Common myeloid progenitor, CD34-positive (primary cell): Measurements from ENCODE around the gene MAP2K3.

Experiments
- CTCF ChIA-PET: fragments of 350-600 bp; sonication (Branson Sonifier 250); formaldehyde crosslinking; loops from one replicate; lab custom pipeline; 2021; ENCODE audit warnings: antibody characterized with exemption; lab: Charles Lee
- POLR2A ChIA-PET: fragments of 350-600 bp; sonication (Branson Sonifier 250); formaldehyde crosslinking; loops from one replicate; lab custom pipeline; 2021; ENCODE audit warnings: antibody characterized with exemption; lab: Charles Lee
- DNase-seq, 3 donors: peaks; one replicate each; pipeline versions ENCODE4 v3.0.0 to v3.0.0-alpha.2; 2013
- H3K27ac ChIP-seq, 2 experiments: 1 replicate in 1 of 2; 2 replicates in 1 of 2; pipeline ENCODE4 v1.7.0; 2013; ENCODE audit warnings: inconsistent platforms in 2 of 2, low read length in 2 of 2, mild to moderate bottlenecking in 2 of 2, low read depth in 1 of 2, moderate library complexity in 1 of 2; ENCODE audit not compliant: severe bottlenecking in 2 of 2, insufficient read depth in 1 of 2, poor library complexity in 1 of 2
- H3K27me3 ChIP-seq, 5 experiments: replicated peaks in 2 of 5; 1 replicate in 3 of 5; 2 replicates in 2 of 5; pipeline versions ENCODE4 v1.6.1 to v1.7.0; 2013; ENCODE audit warnings: low read length in 4 of 5, mild to moderate bottlenecking in 2 of 5, moderate library complexity in 2 of 5, inconsistent platforms in 1 of 5; ENCODE audit not compliant: insufficient read depth in 5 of 5, control insufficient read depth in 4 of 5
- H3K36me3 ChIP-seq, 4 experiments: 1 replicate in 2 of 4; 2 replicates in 2 of 4; pipeline versions ENCODE4 v1.6.1 to v1.7.0; 2013; ENCODE audit warnings: low read length in 3 of 4, control low read depth in 1 of 4, mild to moderate bottlenecking in 1 of 4; ENCODE audit not compliant: control insufficient read depth in 4 of 4, insufficient read depth in 4 of 4
- H3K4me1 ChIP-seq, 4 experiments: 1 replicate in 3 of 4; 2 replicates in 1 of 4; pipeline versions ENCODE4 v1.6.1 to v1.7.1; 2013; ENCODE audit warnings: low read length in 3 of 4, mild to moderate bottlenecking in 3 of 4, control low read depth in 1 of 4, inconsistent platforms in 1 of 4, moderate library complexity in 1 of 4; ENCODE audit not compliant: control insufficient read depth in 4 of 4, insufficient read depth in 4 of 4; ENCODE audit errors: control extremely low read depth in 1 of 4
- H3K4me3 ChIP-seq, 7 experiments: 1 replicate in 4 of 7; 2 replicates in 3 of 7; pipeline versions ENCODE4 v1.5.1 to v1.7.0; 2013; ENCODE audit warnings: mild to moderate bottlenecking in 7 of 7, low read length in 6 of 7, moderate library complexity in 6 of 7, inconsistent platforms in 2 of 7, low read depth in 2 of 7, control low read depth in 1 of 7; ENCODE audit not compliant: insufficient read depth in 4 of 7, control insufficient read depth in 1 of 7; ENCODE audit errors: extremely low read depth in 1 of 7
- H3K9me3 ChIP-seq, 5 experiments: 1 replicate in 4 of 5; 2 replicates in 1 of 5; pipeline versions ENCODE4 v1.6.1 to v1.7.1; 2013; ENCODE audit warnings: low read length in 4 of 5, mild to moderate bottlenecking in 2 of 5, inconsistent platforms in 1 of 5, low read depth in 1 of 5, moderate library complexity in 1 of 5; ENCODE audit not compliant: control insufficient read depth in 4 of 5, insufficient read depth in 2 of 5; ENCODE audit errors: control extremely low read depth in 1 of 5
- WGBS: methylation state at CpG from one replicate; pipeline ENCODE4 v1.1.5; 2013; ENCODE audit not compliant: insufficient coverage; 5-methylcytosine and 5-hydroxymethylcytosine counted together

Gene MAP2K3

DNA sequence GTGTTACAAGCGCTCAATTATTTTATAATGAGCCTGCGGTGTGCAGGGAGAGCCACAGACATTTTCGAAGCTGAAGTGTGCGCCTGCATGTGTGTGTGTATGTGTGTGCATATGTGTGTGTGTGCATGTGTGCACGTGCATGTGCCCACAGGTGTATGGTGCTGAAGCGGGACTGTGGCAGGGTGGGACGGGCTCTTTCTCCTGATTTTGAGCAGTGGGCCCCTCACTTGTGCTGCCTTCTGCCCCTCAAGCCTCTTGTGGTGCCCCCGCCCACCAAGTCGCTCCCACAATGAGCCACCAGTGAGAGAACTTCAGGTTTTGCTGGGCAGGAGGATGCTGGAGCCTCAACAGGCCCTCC is 75.0 kb downstream of the MAP2K3 start:
- Histone ChIP-seq H3K36me3 (no peaks in the 10 kb centered on the region), H3K4me1 (peaks cover 0 to 19% (median 14%) of the 10 kb centered on the region in 4 experiments), H3K9me3 (no peaks in the 10 kb centered on the region), H3K27me3 (no peaks in the 10 kb centered on the region), H3K4me3 (no peak overlapping the region), H3K27ac (no peak overlapping the region)
- DNase-seq = no peak
- WGBS = 94% methylated on average over 4 of the region's 9 CpGs
- POLR2A ChIA-PET = no interaction called here
- CTCF ChIA-PET = no interaction called here

DNA sequence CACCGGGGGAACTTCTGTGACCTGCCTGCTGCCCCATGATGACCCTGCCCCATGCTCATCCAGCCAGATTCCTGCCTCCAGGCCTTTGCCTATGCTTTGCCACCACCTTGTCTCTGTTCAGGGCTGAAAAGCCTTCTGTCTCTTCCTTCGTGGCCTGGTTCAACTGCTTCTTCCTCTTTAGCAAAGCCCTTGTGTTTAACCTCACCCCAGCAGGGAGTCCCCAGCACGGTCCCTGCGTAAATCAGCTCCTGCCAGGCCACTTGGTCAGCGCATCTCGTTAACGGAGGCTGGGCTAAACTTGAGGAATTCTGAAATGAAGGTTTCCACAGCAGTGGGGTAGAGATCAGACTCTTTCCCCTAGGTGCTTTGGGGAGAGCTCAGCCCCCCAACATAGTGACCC is 75.5 kb downstream of the MAP2K3 start:
- peaks cover 0 to 2% (median 0%) of the 10 kb centered on the region in 4 experiments for H3K36me3 ChIP-seq
- no peak overlapping the region for H3K4me3 ChIP-seq
- peak in 2 of 3 donors; percentile 13 to 42 for DNase-seq
- H3K27me3 ChIP-seq = no peaks in the 10 kb centered on the region
- no peaks in the 10 kb centered on the region for H3K9me3 ChIP-seq
- WGBS = 21% methylated on average over 7 of the region's 7 CpGs
- CTCF ChIA-PET = interaction anchor here (0.6 kb wide), 1 partner anchor 80 kb away, joined by 4 read pairs; no protein-coding TSS in a partner anchor
- POLR2A ChIA-PET = no interaction called here
- H3K27ac ChIP-seq = no peak overlapping the region
- H3K4me1 ChIP-seq = peaks cover 0 to 13% (median 12%) of the 10 kb centered on the region in 4 experiments

DNA sequence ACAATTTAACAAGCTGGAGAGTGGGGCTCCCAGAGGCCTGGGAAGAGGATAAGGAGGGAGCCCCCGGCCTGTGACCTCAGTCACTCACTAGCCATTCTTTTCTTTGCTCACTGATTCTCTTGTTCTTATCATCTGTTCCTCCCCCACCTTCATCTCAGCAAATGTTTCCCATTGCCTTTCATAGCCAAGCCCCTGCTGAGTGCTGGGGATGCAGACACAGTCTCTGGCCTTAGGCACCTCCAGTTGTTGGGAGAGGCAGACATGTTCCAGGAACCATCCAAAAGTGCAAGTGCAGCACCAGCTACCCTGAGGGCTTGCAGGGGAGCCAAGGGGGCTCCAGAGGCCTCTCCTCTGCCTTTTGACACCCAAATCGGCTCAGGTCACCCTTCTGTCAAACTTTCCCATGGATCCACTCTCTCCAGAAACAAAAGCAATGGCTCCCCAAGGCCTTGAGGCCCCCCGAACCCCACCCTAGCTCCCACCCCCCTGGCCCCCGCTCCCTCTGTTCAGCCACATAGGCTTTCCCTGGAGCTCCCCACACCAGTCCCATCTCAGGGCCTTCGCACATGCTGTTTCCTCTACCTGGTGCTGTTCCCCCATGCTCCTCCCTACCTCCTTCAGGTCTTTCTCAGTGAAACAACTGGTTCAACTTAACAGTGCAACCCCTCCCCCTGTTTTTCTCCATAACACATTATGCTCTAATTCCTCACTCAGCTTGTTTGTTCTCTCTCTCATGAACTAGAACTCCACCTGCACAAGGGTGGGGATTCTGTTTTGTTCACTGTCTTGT is 76.7 kb downstream of the MAP2K3 start:
- POLR2A ChIA-PET = no interaction called here
- CTCF ChIA-PET = interaction anchor here (0.6 kb wide), 1 partner anchor 12 kb away, joined by 3 read pairs; no protein-coding TSS in a partner anchor

DNA sequence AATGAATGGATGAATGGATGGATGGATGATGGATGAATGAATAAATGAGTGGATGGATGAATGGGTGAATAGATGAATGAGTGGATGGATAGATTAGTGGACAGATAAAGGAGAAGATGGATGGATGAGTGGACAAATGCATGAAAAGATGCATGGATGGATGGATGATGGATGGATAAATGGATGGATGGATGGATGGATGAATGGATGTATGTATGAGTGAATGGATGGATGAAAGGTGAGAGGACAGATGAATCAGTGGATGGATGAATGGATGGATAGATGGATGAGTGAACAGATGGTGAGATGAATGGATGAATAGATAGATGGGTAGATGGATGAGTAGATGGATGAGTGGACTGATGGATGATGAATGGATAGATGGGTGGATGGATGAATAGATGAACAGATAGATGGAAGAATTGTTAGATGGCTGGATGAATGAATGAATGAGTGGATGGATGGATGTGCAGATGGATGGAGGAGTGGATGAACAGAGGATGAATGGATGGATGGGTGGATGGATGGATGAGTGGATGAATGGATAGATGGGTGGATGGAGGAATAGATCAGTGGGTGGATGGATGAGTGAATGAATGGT is 77.9 kb downstream of the MAP2K3 start:
- Histone ChIP-seq H3K36me3 (peaks cover 0 to 2% (median 0%) of the 10 kb centered on the region in 4 experiments), H3K4me3 (no peak overlapping the region), H3K9me3 (no peaks in the 10 kb centered on the region), H3K4me1 (peaks cover 0 to 13% (median 11%) of the 10 kb centered on the region in 4 experiments), H3K27ac (no peak overlapping the region), H3K27me3 (no peaks in the 10 kb centered on the region)
- ChIA-PET CTCF (no interaction called here), POLR2A (no interaction called here)
- no peak for DNase-seq

More for the DNA sequence above, 76.7 kb downstream of the MAP2K3 start:
- no peaks in the 10 kb centered on the region for H3K27me3 ChIP-seq
- no peak overlapping the region for H3K4me3 ChIP-seq
- H3K27ac ChIP-seq = no peak overlapping the region
- no peaks in the 10 kb centered on the region for H3K9me3 ChIP-seq
- peaks cover 0 to 13% (median 11%) of the 10 kb centered on the region in 4 experiments for H3K4me1 ChIP-seq
- WGBS = 76% methylated on average over 3 of the region's 5 CpGs
- DNase-seq = no peak
- peaks cover 0 to 2% (median 0%) of the 10 kb centered on the region in 4 experiments for H3K36me3 ChIP-seq

DNA sequence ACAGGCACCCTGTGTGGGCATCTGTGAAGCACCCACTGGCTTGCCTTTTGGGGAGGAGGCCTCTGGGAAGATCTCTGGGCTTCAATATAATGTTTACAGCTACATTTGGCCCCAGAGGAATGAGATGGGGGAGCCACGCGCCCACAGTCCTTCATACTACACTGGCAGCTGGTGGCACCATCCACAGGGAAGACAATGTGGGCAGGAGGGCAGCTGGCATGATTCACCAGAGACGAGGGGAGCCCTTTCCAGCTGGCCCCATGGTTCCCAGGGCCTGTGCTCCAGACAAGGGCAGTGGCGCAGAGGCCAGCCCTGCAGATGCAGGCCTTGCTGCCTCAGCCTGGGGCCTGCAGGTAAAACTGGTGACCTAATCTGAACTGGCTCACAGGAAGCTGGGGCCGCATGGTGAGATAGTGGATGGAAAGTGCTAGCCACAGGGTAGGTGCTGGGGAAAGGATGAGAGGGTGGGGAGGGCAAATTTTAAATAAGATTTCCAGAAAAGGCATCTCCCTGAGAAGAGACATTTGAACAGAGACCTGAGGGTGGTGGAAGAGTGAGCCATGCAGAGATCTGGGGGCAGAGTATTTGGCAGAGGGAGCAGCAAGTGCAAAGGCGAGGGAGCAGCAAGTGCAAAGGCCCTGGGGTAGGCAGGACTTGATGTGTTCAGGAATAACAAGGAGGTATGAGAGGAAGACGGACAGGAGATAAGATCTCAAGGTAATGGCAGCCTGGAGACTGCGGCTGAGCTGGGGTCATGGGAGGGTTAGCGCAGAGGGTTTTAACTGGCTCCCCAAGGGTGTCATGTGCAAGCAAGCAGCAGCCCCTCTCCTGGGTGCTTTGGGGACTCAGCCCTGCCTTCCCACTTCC is 79.5 kb downstream of the MAP2K3 start:
- H3K27ac ChIP-seq = no peak overlapping the region
- H3K36me3 ChIP-seq = peaks cover 0 to 2% (median 0%) of the 10 kb centered on the region in 4 experiments
- H3K4me1 ChIP-seq = peaks cover 0 to 13% (median 12%) of the 10 kb centered on the region in 4 experiments
- ChIA-PET POLR2A (no interaction called here), CTCF (interaction anchor here (2.1 kb wide), 1 partner anchor 12 kb away, joined by 7 read pairs; the partner anchor contains the start of gene KCNJ12)
- no peak overlapping the region for H3K4me3 ChIP-seq
- no peak for DNase-seq
- 89% methylated on average over 7 of the region's 9 CpGs for WGBS
- no peaks in the 10 kb centered on the region for H3K9me3 ChIP-seq
- peaks cover 0 to 2% (median 0%) of the 10 kb centered on the region in 5 experiments for H3K27me3 ChIP-seq
